Panc1 (cell line): Measurements from ENCODE around the gene SIK2. TPM values are rescaled to one million over a fixed set of nuclear protein-coding genes. Genes with fewer than 3 reads are reported as not detected.

Source experiments
- ATAC-seq: fragments of 200-7000 bp; cut with Tn5 transposase; 2 replicates; pipeline ENCODE4 v1.9.1; 2020; ENCODE audit warnings: mild to moderate bottlenecking, moderate library complexity
- BruUV-seq: library from RNA; stranded (reverse); fragments of 400-500 nt; replicated peaks from 2 replicates; lab custom pipeline; 2021; lab: Mats Ljungman, UMichigan
- CTCF ChIA-PET: fragments of 300-600 bp; sonication (Branson Sonifier 250); formaldehyde crosslinking; loops from one replicate; lab custom pipeline; 2022; ENCODE audit warnings: antibody characterized with exemption; lab: Charles Lee
- POLR2A ChIA-PET: fragments of 300-600 bp; sonication (Branson Sonifier 250); formaldehyde crosslinking; loops from one replicate; lab custom pipeline; 2022; ENCODE audit warnings: antibody characterized with exemption; lab: Charles Lee
- DNase-seq: peaks from one replicate; pipeline ENCODE4 v3.0.0-alpha.2; 2010; ENCODE audit warnings: low read depth, low spot score
- H3K27ac ChIP-seq: 2 replicates; pipeline ENCODE4 v1.5.1; 2011; ENCODE audit warnings: mild to moderate bottlenecking, low read length, inconsistent platforms
- H3K27me3 ChIP-seq: fragments of 200-500 bp; sonication (Bioruptor generic); 2 replicates; pipeline ENCODE4 v1.6.0; 2014; ENCODE audit warnings: low read length, inconsistent platforms; ENCODE audit not compliant: control insufficient read depth, insufficient read depth
- H3K36me3 ChIP-seq: fragments of 200-500 bp; sonication (Bioruptor generic); 2 replicates; pipeline ENCODE4 v1.5.1; 2014; ENCODE audit warnings: inconsistent platforms, mild to moderate bottlenecking, low read length, moderate library complexity; ENCODE audit not compliant: control insufficient read depth, insufficient read depth
- H3K4me1 ChIP-seq: 2 replicates; pipeline ENCODE4 v1.5.1; 2011; ENCODE audit warnings: inconsistent platforms, mild to moderate bottlenecking, low read length, moderate library complexity; ENCODE audit not compliant: control insufficient read depth, insufficient read depth
- H3K4me3 ChIP-seq, 2 experiments: 2 replicates each; pipeline ENCODE4 v1.5.1; 2011 to 2012; ENCODE audit warnings: low read depth in 2 of 2, low read length in 2 of 2, mild to moderate bottlenecking in 2 of 2, inconsistent platforms in 1 of 2, moderate library complexity in 1 of 2
- H3K9me3 ChIP-seq: fragments of 200-500 bp; sonication (Bioruptor generic); 2 replicates; pipeline ENCODE4 v1.5.1; 2014; ENCODE audit warnings: low read depth, mild to moderate bottlenecking, inconsistent platforms, low read length, moderate library complexity; ENCODE audit not compliant: control insufficient read depth, insufficient read depth
- CTCF ChIP-seq: fragments of 450-650 bp; IDR thresholded peaks from 2 replicates; pipeline ENCODE4 v1.5.1; 2017; ENCODE audit warnings: mild to moderate bottlenecking
- POLR2AphosphoS5 ChIP-seq: IDR thresholded peaks from 2 replicates; pipeline ENCODE4 v1.6.1; 2012; ENCODE audit warnings: mild to moderate bottlenecking, low read depth, low read length, moderate library complexity
- REST ChIP-seq, 2 experiments: IDR thresholded peaks; 2 replicates each; pipeline ENCODE4 v1.6.1; 2011 to 2012; ENCODE audit warnings: low read depth in 2 of 2, control low read depth in 1 of 2, low read length in 1 of 2, mild to moderate bottlenecking in 1 of 2, moderate library complexity in 1 of 2; ENCODE audit not compliant: insufficient read depth in 1 of 2
- SIN3A ChIP-seq: IDR thresholded peaks from 2 replicates; pipeline ENCODE4 v1.6.1; 2012; ENCODE audit warnings: low read depth, mild to moderate bottlenecking, low read length, moderate library complexity, borderline replicate concordance; ENCODE audit not compliant: insufficient read depth
- TCF7L2 ChIP-seq: IDR thresholded peaks from 2 replicates; pipeline ENCODE4 v1.6.1; 2011; ENCODE audit warnings: mild to moderate bottlenecking, low read depth, low read length, inconsistent platforms
- in situ Hi-C: cut with HindIII; loops from 2 replicates; pipeline ENCODE4 v1.10.0; 2016; ENCODE audit warnings: low sequenced_read_pairs, low pct_unique_long_range_greater_than_20kb
- intact Hi-C: fragments of 100-400 bp; cut with micrococcal nuclease; formaldehyde crosslinking; loops from one replicate; pipeline ENCODE4 v1.10.0; 2022; ENCODE audit not compliant: unreplicated experiment
- total RNA-seq: library from RNA; stranded (reverse); gene quantifications from one replicate; pipeline ENCODE4 v1.2.1, GENCODE V29; 2021; ENCODE audit not compliant: unreplicated experiment

The SIK2 gene
- total RNA-seq, 1 experiment from 2014 or later = 17.0 TPM

- DNase-seq = no peak
- CTCF ChIA-PET = no interaction called here
These were observed 134.6 kb downstream of the SIK2 start for GRCh38 chr11:111736621-111737443.

GRCh38 chr11:111737444-111738210 is 135.4 kb downstream of the SIK2 start:
- Histone ChIP-seq H3K27ac (no peak overlapping the region), H3K9me3 (no peaks in the 10 kb centered on the region), H3K36me3 (peaks cover 21% of the 10 kb centered on the region), H3K4me3 (no peak overlapping the region), H3K27me3 (no peaks in the 10 kb centered on the region), H3K4me1 (peaks cover 9% of the 10 kb centered on the region; the same call in 1 of the 2 replicates)
- DNase-seq (no peak), ATAC-seq (no peak)
- POLR2A ChIA-PET = no interaction called here
- intact Hi-C loops = no loop called here
- no TSS peak for BruUV-seq
- CTCF ChIA-PET = no interaction called here
- in situ Hi-C loops = no loop called here
- TF ChIP-seq SIN3A (no peak), REST (IDR thresholded peaks at IDR 0.05; ENCODE audit: insufficient read depth in 1 of 2, low read depth in 2 of 2, low read length in 1 of 2) (no peak)

More at GRCh38 chr11:111736621-111737443, 134.6 kb downstream of the SIK2 start:
- H3K9me3 ChIP-seq = no peaks in the 10 kb centered on the region
- intact Hi-C loops = no loop called here
- POLR2A ChIA-PET = no interaction called here
- TF ChIP-seq CTCF = no peak
- no peak overlapping the region for H3K27ac ChIP-seq
- H3K4me1 ChIP-seq = peaks cover 9% of the 10 kb centered on the region; the same call in 1 of the 2 replicates
- H3K27me3 ChIP-seq = no peaks in the 10 kb centered on the region
- H3K36me3 ChIP-seq = peaks cover 13% of the 10 kb centered on the region
- in situ Hi-C loops = no loop called here
- no peak overlapping the region for H3K4me3 ChIP-seq
- ATAC-seq = no peak
- no TSS peak for BruUV-seq

- TF ChIP-seq SIN3A = no peak
- no peak for TF ChIP-seq TCF7L2
- TF ChIP-seq POLR2AphosphoS5 = no peak
- no peak for TF ChIP-seq CTCF
- TF ChIP-seq REST (IDR thresholded peaks at IDR 0.05; ENCODE audit: insufficient read depth in 1 of 2, low read depth in 2 of 2, low read length in 1 of 2) = no peak
- Histone ChIP-seq H3K4me1 (no peaks in the 10 kb centered on the region; the same call in 1 of the 2 replicates), H3K9me3 (no peaks in the 10 kb centered on the region), H3K36me3 (peaks cover 26% of the 10 kb centered on the region), H3K27me3 (no peaks in the 10 kb centered on the region), H3K4me3 (no peak overlapping the region), H3K27ac (no peak overlapping the region)
- intact Hi-C loops = no loop called here
- ATAC-seq = no peak
- no TSS peak for BruUV-seq
- ChIA-PET CTCF (interaction anchor here (0.7 kb wide), 1 partner anchor 1068 kb away, joined by 3 read pairs; no protein-coding TSS in a partner anchor), POLR2A (no interaction called here)
- DNase-seq = no peak
- in situ Hi-C loops = no loop called here
These were observed 137.1 kb downstream of the SIK2 start for GRCh38 chr11:111739299-111739698.
